Measurements from ENCODE around the gene NKPD1. TPM values are rescaled to one million over a fixed set of nuclear protein-coding genes. Genes with fewer than 3 reads are reported as not detected.

Gene NKPD1
- total and polyA plus RNA-seq, 2 donors, result 0.14 to 0.59 TPM

DNA sequence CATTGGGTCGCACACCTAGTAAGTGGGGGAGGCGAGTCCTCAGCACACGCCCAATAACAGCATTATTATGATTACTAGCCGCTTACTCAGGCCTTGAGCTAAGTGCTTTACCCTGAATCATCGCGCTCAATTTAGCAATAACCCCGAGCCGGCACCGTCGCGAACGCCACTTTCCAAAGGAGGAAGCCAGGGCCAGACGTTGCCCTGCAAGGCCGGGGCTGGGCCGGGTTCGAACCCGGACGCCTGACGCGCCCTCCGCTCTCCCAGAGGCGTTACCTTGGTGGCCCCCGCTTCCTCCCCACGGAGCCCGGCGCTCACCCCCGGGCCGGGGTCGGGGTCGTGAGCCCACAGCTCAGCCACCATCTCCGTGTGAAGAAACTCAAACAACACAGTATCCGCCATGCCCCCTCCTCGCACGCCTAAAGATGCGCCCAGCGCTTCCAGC is 17.1 kb upstream of the NKPD1 start, which contains the start of gene TRAPPC6A:
Gene TRAPPC6A, minus strand, starts transcription at position 421 of the 445 bp plus-strand sequence. Its CDS starts 19 bp downstream, at position 402.
- Histone ChIP-seq H3K9me3 (ENCODE audit: control insufficient read depth in 2 of 2, insufficient read depth in 1 of 2, low read length in 1 of 2) (peaks cover 0 to 3% of the 10 kb centered on the region in 2 donors), H3K27ac (ENCODE audit: low read depth in 1 of 2, low read length in 1 of 2) (peak within 1 kb of the TSS; percentile 89 to 90), H3K27me3 (ENCODE audit: control insufficient read depth in 2 of 2, insufficient read depth in 1 of 2, low read length in 1 of 2) (peaks cover 0 to 2% of the 10 kb centered on the region in 2 donors), H3K36me3 (ENCODE audit: control insufficient read depth in 2 of 2, insufficient read depth in 2 of 2, low read length in 1 of 2) (peaks cover 3 to 5% of the 10 kb centered on the region in 2 donors), H3K4me3 (ENCODE audit: low read length in 2 of 2) (peak within 1 kb of the TSS; percentile 76 to 89), H3K4me1 (ENCODE audit: control insufficient read depth in 2 of 2, insufficient read depth in 2 of 2, low read length in 2 of 2) (peaks cover 21 to 33% of the 10 kb centered on the region in 2 donors)
- DNase-seq (ENCODE audit: low read depth in 6 of 9, low spot score in 9 of 9), result no peak
- under 1% methylated on average over 36 of the region's 36 CpGs for WGBS

DNA sequence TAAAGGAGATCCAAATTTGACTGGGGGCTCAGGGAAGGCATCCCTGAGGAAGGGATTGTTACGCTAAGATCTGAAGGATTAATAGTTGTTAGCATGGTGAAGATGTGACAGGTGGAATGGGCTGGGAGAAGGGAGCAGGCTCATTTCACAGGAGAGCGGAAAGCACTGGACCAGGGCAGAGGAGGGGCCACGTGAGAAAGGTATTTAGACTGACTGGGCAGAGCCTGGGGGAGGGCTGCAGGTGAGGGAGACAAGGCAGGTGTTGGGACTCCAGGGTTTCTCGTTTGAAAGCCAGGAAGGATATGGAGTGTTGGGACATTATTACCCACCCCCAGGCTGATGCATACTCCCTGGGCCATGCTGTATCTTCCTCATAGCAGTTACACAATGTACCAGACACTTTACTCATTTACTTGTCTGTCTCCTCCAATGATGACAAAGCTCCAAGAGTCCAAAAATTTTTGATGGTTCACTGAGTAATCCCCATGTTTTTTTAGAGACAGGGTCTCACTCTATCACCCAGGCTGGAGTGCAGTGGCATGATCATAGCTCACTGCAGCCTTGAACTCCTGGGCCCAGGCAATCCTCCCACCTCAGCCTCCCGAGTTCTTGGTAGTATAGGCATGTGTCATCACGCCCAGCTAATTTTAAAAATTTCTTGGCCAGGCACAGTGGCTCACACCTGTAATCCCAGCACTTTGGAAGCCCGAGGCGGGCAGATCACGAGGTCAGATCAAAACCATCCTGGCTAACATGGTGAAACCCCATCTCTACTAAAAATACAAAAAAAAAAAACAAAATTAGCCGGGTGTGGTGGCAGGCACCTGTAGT is 14.9 kb upstream of the NKPD1 start:
- WGBS, result 93% methylated on average over 10 of the region's 10 CpGs
- no peaks in the 10 kb centered on the region for H3K36me3 ChIP-seq (ENCODE audit: control insufficient read depth in 2 of 2, insufficient read depth in 2 of 2, low read length in 1 of 2)
- peaks cover 0 to 2% of the 10 kb centered on the region in 2 donors for H3K27me3 ChIP-seq (ENCODE audit: control insufficient read depth in 2 of 2, insufficient read depth in 1 of 2, low read length in 1 of 2)
- DNase-seq (ENCODE audit: low read depth in 6 of 9, low spot score in 9 of 9), result no peak
- peaks cover 33 to 53% of the 10 kb centered on the region in 2 donors for H3K4me1 ChIP-seq (ENCODE audit: control insufficient read depth in 2 of 2, insufficient read depth in 2 of 2, low read length in 2 of 2)
- peaks cover 0 to 3% of the 10 kb centered on the region in 2 donors for H3K9me3 ChIP-seq (ENCODE audit: control insufficient read depth in 2 of 2, insufficient read depth in 1 of 2, low read length in 1 of 2)
- H3K4me3 ChIP-seq (ENCODE audit: low read length in 2 of 2), result no peak overlapping the region
- no peak overlapping the region for H3K27ac ChIP-seq (ENCODE audit: low read depth in 1 of 2, low read length in 1 of 2)

DNA sequence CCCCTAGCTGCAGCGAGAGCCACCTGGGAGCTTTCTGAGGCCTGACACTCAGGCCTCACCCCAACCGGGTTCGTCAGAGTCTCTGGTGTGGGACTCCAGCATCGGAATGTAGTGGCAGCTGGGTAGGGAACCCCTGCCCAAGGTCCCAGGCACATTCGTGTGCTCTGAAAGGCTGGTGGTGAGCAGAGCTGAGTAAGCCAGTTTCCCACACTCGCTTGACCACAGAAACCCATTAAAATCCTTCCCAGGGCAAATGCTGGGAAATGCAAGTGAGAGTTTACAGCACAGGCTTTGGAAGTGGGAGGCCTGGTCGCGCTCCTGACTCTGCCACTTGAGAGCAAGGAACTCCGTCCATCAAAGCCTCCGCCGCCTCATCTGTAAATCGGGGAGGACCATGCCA is 13.0 kb upstream of the NKPD1 start:
- Histone ChIP-seq H3K4me3 (ENCODE audit: low read length in 2 of 2) (no peak overlapping the region), H3K27ac (ENCODE audit: low read depth in 1 of 2, low read length in 1 of 2) (peak overlapping the region in 1 of 2 donors; percentile 24), H3K9me3 (ENCODE audit: control insufficient read depth in 2 of 2, insufficient read depth in 1 of 2, low read length in 1 of 2) (peaks cover 0 to 3% of the 10 kb centered on the region in 2 donors), H3K4me1 (ENCODE audit: control insufficient read depth in 2 of 2, insufficient read depth in 2 of 2, low read length in 2 of 2) (peaks cover 22 to 48% of the 10 kb centered on the region in 2 donors), H3K36me3 (ENCODE audit: control insufficient read depth in 2 of 2, insufficient read depth in 2 of 2, low read length in 1 of 2) (no peaks in the 10 kb centered on the region), H3K27me3 (ENCODE audit: control insufficient read depth in 2 of 2, insufficient read depth in 1 of 2, low read length in 1 of 2) (no peaks in the 10 kb centered on the region)
- 65% methylated on average over 12 of the region's 12 CpGs for WGBS
- DNase-seq (ENCODE audit: low read depth in 6 of 9, low spot score in 9 of 9), result no peak

DNA sequence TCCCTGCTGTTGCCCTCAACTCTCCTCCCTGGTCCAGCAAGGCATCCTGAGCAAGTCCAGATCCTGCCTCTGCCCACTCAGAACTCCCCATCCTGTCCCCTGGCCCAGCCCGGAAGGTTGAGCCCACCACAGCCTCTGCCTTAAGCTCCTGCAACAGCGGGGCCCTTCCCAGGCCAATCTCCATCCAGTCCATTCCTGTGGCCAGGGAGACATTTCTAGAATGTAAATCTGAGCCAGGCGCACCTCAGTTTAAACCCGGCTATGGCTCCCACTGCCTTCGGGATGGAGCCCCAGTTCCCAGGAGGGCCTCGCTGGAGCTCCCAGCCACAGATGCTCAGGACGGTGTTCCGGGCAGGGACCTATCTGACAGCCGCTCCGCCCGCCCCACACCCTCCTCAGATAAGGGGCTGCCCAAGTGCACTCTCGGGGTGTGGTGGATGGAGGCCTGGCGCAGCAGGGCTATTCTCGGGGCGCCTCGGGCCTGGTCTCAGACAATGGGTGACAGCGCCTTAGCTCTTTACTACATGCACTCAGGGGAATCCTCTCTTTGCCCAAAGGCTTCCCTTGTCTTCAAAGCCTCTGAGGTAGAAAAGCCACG is 11.9 kb upstream of the NKPD1 start:
- Histone ChIP-seq H3K9me3 (ENCODE audit: control insufficient read depth in 2 of 2, insufficient read depth in 1 of 2, low read length in 1 of 2) (peaks cover 0 to 3% of the 10 kb centered on the region in 2 donors), H3K4me3 (ENCODE audit: low read length in 2 of 2) (no peak overlapping the region), H3K27ac (ENCODE audit: low read depth in 1 of 2, low read length in 1 of 2) (peak overlapping the region in 1 of 2 donors; percentile 53), H3K4me1 (ENCODE audit: control insufficient read depth in 2 of 2, insufficient read depth in 2 of 2, low read length in 2 of 2) (peaks cover 22 to 45% of the 10 kb centered on the region in 2 donors), H3K36me3 (ENCODE audit: control insufficient read depth in 2 of 2, insufficient read depth in 2 of 2, low read length in 1 of 2) (no peaks in the 10 kb centered on the region), H3K27me3 (ENCODE audit: control insufficient read depth in 2 of 2, insufficient read depth in 1 of 2, low read length in 1 of 2) (no peaks in the 10 kb centered on the region)
- DNase-seq (ENCODE audit: low read depth in 6 of 9, low spot score in 9 of 9), result no peak
- 96% methylated on average over 17 of the region's 18 CpGs for WGBS

- H3K4me1 ChIP-seq (ENCODE audit: control insufficient read depth in 2 of 2, insufficient read depth in 2 of 2, low read length in 2 of 2), result peaks cover 16 to 39% of the 10 kb centered on the region in 2 donors
- WGBS, result 34% methylated on average over 4 of the region's 4 CpGs
- H3K27ac ChIP-seq (ENCODE audit: low read depth in 1 of 2, low read length in 1 of 2), result peak overlapping the region in 1 of 2 donors; percentile 53
Measured at GRCh38 chr19:45172173-45172572, 11.4 kb upstream of the NKPD1 start.

GRCh38 chr19:45171211-45171623 is 10.4 kb upstream of the NKPD1 start:
- no peak overlapping the region for H3K4me3 ChIP-seq (ENCODE audit: low read length in 2 of 2)
- no peak overlapping the region for H3K27ac ChIP-seq (ENCODE audit: low read depth in 1 of 2, low read length in 1 of 2)
- H3K27me3 ChIP-seq (ENCODE audit: control insufficient read depth in 2 of 2, insufficient read depth in 1 of 2, low read length in 1 of 2), result no peaks in the 10 kb centered on the region
- WGBS, result 37% methylated on average over 7 of the region's 7 CpGs
- H3K4me1 ChIP-seq (ENCODE audit: control insufficient read depth in 2 of 2, insufficient read depth in 2 of 2, low read length in 2 of 2), result peaks cover 15 to 44% of the 10 kb centered on the region in 2 donors
- no peaks in the 10 kb centered on the region for H3K36me3 ChIP-seq (ENCODE audit: control insufficient read depth in 2 of 2, insufficient read depth in 2 of 2, low read length in 1 of 2)
- DNase-seq (ENCODE audit: low read depth in 6 of 9, low spot score in 9 of 9), result peak in 1 of 9 donors; percentile 45
- H3K9me3 ChIP-seq (ENCODE audit: control insufficient read depth in 2 of 2, insufficient read depth in 1 of 2, low read length in 1 of 2), result peaks cover 0 to 3% of the 10 kb centered on the region in 2 donors

More at GRCh38 chr19:45172173-45172572, 11.4 kb upstream of the NKPD1 start:
- H3K4me3 ChIP-seq (ENCODE audit: low read length in 2 of 2), result no peak overlapping the region
- H3K36me3 ChIP-seq (ENCODE audit: control insufficient read depth in 2 of 2, insufficient read depth in 2 of 2, low read length in 1 of 2), result no peaks in the 10 kb centered on the region
- no peaks in the 10 kb centered on the region for H3K27me3 ChIP-seq (ENCODE audit: control insufficient read depth in 2 of 2, insufficient read depth in 1 of 2, low read length in 1 of 2)
- H3K9me3 ChIP-seq (ENCODE audit: control insufficient read depth in 2 of 2, insufficient read depth in 1 of 2, low read length in 1 of 2), result peaks cover 0 to 3% of the 10 kb centered on the region in 2 donors
- peak in 2 of 9 donors; percentile 33 to 55 for DNase-seq (ENCODE audit: low read depth in 6 of 9, low spot score in 9 of 9)

DNA sequence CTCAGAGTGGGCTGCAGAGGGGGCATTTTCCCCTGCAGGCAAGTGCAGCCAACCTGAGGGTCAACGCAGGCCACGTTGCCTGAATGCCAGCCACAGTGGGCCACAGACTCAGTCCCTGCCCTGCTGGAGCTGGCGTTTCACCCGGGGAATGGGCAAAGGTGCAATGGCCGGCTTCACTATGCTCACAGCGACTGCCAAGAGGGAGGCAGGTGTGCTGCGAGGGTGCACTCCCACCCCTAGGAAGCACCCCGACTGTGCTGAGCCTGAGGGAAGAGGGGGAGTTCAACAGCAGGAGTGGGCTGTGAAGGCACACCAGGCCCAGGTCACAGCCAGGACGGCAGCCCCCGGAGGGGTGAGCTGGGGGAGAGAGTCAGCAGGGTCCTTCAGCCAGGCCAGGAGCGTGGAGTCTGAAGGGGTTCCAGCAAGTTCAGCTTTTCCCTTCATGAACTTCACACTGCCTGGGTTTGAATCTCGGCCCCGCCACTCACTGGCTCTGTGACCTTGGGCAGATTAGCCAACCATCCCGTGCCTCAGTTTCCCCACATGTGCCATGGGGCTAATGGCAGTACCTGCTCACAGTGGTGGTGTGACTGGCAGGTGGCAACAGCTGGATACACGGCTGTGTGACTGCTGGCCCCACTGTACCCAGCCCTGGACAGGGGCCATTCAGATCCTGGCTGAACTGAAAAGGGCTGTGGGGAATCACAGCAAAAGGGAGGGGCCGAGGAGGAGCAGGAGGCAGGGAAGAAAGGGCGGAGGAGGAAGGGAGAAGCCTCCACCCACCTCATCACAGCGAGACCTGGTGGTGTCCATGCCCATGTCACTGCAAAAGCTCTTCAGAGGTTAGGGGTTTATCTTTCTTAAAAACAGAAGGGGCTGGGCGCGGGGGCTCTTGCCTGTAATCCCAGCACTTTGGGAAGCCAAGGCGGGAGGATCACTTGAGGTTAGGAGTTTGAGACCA is 9.6 kb upstream of the NKPD1 start:
- peaks cover 0 to 3% of the 10 kb centered on the region in 2 donors for H3K9me3 ChIP-seq (ENCODE audit: control insufficient read depth in 2 of 2, insufficient read depth in 1 of 2, low read length in 1 of 2)
- H3K4me3 ChIP-seq (ENCODE audit: low read length in 2 of 2), result no peak overlapping the region
- H3K27me3 ChIP-seq (ENCODE audit: control insufficient read depth in 2 of 2, insufficient read depth in 1 of 2, low read length in 1 of 2), result no peaks in the 10 kb centered on the region
- peaks cover 15 to 44% of the 10 kb centered on the region in 2 donors for H3K4me1 ChIP-seq (ENCODE audit: control insufficient read depth in 2 of 2, insufficient read depth in 2 of 2, low read length in 2 of 2)
- H3K36me3 ChIP-seq (ENCODE audit: control insufficient read depth in 2 of 2, insufficient read depth in 2 of 2, low read length in 1 of 2), result no peaks in the 10 kb centered on the region
- H3K27ac ChIP-seq (ENCODE audit: low read depth in 1 of 2, low read length in 1 of 2), result no peak overlapping the region
- 93% methylated on average over 21 of the region's 21 CpGs for WGBS
- DNase-seq (ENCODE audit: low read depth in 6 of 9, low spot score in 9 of 9), result no peak

- Histone ChIP-seq H3K4me1 (ENCODE audit: control insufficient read depth in 2 of 2, insufficient read depth in 2 of 2, low read length in 2 of 2) (peaks cover 17 to 48% of the 10 kb centered on the region in 2 donors), H3K9me3 (ENCODE audit: control insufficient read depth in 2 of 2, insufficient read depth in 1 of 2, low read length in 1 of 2) (peaks cover 0 to 3% of the 10 kb centered on the region in 2 donors), H3K27me3 (ENCODE audit: control insufficient read depth in 2 of 2, insufficient read depth in 1 of 2, low read length in 1 of 2) (no peaks in the 10 kb centered on the region), H3K27ac (ENCODE audit: low read depth in 1 of 2, low read length in 1 of 2) (no peak overlapping the region), H3K4me3 (ENCODE audit: low read length in 2 of 2) (no peak overlapping the region), H3K36me3 (ENCODE audit: control insufficient read depth in 2 of 2, insufficient read depth in 2 of 2, low read length in 1 of 2) (no peaks in the 10 kb centered on the region)
- 97% methylated on average over 10 of the region's 10 CpGs for WGBS
- no peak for DNase-seq (ENCODE audit: low read depth in 6 of 9, low spot score in 9 of 9)
Measured at GRCh38 chr19:45169602-45170001, 8.8 kb upstream of the NKPD1 start.

Measured in thymus (tissue), 11 donors.